Hippocampal formation (tissue), 2 donors: ENCODE data around the gene ZNF2.

ENCODE experiments used
- DNase-seq, 2 donors: peaks; one replicate each; lab custom pipeline; 2025; lab: John Stamatoyannopoulos, UW

Gene ZNF2

DNA sequence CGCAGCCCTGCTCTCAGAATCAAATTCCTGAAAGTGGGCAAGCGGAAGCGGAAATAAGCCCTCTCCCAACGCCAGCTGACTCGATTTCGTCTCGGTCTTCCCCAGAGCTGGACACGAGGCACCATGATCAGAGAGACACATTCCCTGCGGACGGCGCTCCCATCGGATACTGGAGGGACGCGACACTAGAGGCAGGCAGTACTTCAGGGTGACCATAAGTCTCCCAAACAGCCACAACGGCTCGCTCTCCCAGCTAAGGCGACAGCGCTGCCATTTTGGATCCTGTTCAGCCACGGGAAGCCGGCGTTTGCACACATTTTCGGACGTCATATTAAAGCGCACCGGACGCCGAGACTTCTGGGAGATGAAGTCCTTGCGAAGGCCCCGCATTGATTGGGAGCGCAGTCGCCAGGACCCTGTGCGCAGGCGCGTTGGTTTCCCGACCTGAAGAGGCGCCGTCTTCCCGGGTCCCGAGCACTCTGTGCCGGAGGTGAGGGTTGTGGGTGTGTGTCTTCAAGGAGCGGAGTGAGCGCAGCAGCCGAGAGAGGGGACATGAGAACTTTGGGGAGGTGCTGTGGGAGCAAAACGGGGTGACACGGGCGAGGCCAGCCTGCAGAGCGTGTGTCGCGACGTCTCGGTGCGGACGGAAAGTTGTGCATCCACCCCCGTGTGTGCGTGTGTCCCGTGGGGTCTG is at the start of gene ZNF2:
Gene ZNF2 (plus strand): TSS at position 439 of the 694 bp plus-strand sequence. CDS start 10,418 bp downstream, outside the sequence.
- peak; percentile 94 to 95 for DNase-seq

DNA sequence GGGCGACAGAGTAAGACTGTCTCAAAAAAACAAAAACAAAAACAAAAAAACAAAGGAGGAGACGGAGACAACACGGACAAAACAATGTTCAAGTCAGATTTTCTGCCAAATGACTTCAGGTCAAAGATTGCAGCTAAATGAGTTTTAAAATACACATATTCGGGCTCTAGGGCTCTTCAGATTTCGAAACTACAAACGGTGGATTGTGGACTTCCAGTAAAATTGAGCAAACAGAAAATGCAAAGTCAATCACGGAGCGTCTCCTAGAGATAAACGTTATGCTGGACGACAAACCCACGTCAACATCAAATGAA is 44.6 kb upstream of the ZNF2 start:
- DNase-seq: no peak

DNA sequence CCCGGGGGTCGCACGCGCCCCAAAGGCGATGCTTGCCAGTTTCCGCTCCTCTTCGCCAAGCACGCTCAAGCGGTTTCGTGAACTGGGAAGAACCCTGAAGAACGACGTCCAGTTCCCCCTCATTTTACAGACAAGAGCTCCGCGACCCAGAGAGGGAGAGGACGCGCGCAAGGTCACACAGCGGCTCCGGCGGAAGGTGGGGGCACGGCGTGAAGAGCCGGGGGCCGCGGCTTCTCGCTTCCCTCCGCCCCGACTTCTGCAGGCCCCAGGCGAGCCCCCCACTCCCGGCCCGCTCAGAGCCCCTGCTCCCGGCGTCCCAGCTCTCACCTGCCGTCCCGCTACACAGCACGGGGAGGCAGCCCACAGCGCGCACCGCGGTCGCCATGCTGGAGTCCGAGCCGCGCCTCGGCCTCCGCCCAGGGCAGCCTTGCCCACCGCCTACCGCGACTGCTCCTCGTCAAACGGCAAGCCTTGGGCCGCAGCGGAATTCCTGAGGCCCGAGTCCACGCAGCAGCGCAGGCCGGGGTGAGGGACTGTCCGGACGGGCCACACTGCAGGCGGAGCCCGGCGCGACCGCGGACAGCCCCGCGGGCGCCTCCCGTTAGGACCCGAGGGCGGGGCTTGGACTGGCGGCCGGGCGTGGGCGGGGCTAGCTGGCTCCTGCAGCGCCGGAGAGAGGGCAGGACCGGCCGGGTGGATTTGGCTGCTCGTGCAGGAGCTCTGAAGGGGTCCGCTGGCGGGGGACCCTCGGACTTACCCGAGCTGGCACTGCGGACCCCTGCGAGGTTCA is 44.0 kb upstream of the ZNF2 start, which contains the start of gene MRPS5:
Gene MRPS5 (minus strand): TSS at position 402 of the 790 bp plus-strand sequence. CDS start 17 bp downstream, at position 385.
- DNase-seq: peak; percentile 79 to 80

DNA sequence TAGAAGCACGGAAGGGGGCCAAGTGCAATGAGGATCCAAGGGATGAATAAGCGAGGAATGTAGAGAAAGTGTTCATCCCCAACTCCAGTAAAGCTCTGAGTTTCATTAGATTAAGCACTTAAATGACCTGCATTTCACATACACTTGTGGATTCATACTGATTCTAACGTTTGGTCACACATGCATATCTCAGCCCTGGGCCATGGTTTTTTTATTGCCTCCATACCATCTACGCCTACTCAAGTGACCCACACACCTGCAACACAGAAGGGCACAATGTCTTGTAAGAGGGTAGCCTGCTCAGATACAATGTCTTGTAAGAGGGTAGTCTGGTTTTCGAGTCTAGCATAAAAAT is 43.4 kb upstream of the ZNF2 start:
- no peak for DNase-seq

DNA sequence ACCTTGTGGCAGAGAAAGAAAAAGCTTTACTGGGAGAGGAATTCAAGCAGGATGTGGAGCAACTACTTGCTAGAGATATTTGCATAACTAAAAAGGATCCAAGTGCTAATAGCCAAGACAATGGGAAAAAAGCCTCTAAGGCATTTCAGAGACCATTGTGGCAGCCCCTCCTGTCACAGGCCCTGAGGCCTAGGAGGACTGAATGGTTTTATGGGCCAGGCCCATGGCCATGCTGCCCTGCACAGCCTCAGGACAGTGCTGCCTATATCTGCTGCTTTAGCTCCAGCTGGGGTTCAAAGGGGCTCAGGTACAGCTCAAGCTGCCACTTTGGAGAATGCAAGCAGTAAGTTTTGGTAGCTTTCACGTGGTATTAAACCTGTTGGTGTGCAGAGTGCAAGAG is 26.9 kb upstream of the ZNF2 start:
- DNase-seq: no peak

DNA sequence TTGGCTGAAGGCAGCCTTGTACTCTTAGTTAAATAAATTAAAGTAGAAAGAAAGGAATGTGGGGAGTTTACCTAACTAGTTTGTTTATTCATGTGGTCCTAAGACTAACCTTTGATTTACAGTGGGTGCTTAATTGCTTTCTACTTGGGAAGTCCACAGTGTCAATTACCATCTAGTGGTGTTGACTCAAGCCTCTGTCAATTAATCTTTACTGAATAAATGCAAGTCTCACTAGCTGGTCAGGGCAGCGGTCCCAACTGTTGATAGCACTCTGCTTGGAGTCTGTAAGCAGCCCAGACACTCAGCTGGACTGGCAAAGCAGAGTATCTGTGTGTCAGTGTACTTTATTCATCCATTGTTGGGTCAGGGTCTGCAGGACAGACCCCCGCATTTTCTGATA is 21.8 kb upstream of the ZNF2 start:
- no peak for DNase-seq

DNA sequence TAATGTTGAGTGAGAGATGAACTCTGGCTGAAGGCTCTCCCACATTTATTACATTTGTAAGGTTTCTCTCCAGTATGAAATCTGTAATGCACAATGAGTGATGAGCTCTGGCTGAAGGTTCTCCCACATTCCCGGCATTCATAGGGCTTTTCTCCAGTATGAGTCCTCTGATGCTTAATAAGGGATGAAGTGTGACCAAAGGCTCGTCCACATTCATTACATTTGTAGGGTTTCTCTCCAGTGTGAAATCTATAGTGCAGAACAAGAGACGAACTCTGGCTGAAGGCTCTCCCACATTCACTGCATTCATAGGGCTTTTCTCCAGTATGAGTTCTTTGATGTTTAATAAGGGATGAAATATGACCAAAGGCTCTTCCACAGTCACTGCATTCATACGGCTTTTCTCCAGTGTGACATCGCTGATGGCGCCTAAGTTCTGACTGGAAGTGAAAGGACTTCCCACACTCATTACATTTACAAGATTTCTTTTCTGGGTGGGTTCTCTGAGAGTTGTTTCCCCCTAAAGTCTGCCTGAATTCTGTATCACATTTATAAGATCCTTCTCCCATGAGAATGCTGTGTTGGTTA is 16.1 kb upstream of the ZNF2 start:
- DNase-seq: no peak

DNA sequence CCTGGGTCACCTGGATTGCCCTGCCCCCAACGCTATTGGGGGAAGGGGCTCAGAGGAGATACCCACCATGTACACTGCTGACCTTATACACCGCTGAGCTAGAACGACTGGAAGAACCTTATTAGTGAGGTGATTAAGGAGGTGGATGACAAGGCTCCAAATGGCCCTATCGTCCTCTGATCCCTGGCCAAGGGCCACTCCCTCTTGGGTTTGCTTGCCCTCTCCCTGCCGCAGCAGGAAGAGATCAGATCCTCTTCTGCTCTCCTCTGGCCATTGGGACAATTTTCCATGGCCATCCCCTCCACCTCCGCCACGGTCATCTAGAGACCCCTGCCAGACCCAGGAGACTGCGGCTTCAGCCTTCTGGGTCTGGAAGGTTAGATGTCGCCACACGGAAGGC is 7.2 kb upstream of the ZNF2 start:
- no peak for DNase-seq

DNA sequence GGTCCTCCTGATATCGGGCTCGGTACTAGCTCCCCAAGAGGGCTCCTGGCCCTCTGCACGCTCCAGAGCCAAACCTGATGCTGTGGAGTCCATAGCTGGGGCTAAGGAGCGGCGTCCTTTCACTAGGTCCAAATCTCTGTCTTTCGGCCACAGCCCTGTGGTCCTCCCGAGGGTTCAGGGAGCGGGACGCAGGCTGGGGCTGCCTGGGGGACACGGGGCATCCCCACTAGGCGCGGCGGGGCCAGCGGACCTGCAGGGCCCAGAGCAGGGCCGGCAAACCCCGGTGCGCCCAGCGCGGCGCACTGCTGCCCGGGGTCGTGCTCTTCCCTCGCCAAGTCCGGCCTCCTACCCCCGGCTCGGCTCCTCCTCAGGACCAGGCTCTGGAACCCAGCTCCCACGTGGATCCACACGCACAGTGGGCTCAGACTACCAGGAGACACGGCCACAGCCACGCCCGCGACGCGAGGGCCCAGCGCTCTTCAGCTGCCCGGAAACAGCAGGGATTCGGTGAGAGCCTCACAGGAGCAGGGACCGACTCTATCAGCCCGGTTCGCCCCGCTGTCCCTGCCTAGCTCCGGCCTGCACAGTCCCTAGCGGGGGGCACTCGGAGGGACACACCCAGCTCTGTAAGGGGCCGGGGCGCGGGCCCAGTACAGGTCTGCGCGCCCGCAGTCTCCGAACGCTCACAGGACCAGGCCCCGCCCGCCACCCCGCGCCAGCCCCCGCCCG is 6.6 kb upstream of the ZNF2 start:
- peak in 1 of 2 donors; percentile 56 for DNase-seq

DNA sequence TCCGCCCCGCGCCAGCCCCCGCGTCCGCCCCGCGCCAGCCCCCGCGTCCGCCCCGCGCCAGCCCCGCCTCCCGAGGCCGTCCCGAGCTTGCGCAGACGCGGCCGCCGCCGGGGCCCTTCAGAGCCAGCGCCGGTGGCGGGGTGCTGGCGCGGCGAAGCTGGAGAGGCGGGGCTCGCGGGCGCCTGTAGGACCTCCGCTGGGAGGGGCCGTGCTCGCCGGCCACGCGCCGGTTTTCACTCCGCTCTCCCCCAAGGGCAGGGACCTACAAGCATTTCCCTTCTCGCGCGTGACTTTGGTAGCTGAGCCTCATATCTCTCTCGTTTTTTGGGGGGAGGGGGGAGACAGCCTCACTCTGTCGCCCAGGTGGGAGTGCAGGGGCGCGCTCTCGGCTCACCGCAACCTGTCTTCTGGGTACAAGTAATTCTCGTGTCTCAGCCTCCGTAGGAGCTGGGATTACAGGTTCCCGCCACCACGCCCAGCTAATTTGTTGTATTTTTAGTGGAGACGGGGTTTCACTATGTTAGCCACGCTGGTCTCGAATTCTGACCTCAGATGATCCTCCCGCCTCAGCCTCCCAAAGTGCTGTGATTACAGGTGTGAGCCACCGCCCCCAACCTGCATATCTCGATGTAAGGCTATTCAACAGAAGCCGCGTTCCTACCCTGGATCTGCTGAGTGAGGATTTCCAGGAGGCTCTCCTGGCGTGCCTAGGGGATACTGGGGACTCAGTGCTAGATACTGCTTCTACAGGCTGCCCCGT is 5.7 kb upstream of the ZNF2 start, which contains the start of gene ZNF514:
Gene ZNF514 (minus strand): TSS at position 159 of the 760 bp plus-strand sequence. CDS start 6,595 bp downstream, outside the sequence.
- DNase-seq: peak; percentile 54 to 79

DNA sequence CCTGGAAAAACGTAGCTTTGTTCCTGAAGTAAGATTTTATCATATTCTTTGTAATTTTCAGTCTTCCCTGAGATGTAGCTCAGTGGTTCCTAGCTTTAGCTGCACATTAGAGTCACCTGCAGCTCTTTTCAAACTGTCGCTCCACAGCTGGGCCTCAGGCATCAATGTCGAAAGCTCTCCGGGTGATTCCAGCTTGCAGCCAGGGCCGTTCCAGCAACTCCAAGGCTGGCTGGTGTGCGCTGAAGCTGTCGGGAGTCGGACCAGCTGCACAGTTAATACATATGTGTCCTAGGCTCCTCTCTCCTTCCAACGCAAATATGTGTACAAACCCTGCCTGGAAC is 609 bp upstream of the ZNF2 start:
- DNase-seq: no peak

DNA sequence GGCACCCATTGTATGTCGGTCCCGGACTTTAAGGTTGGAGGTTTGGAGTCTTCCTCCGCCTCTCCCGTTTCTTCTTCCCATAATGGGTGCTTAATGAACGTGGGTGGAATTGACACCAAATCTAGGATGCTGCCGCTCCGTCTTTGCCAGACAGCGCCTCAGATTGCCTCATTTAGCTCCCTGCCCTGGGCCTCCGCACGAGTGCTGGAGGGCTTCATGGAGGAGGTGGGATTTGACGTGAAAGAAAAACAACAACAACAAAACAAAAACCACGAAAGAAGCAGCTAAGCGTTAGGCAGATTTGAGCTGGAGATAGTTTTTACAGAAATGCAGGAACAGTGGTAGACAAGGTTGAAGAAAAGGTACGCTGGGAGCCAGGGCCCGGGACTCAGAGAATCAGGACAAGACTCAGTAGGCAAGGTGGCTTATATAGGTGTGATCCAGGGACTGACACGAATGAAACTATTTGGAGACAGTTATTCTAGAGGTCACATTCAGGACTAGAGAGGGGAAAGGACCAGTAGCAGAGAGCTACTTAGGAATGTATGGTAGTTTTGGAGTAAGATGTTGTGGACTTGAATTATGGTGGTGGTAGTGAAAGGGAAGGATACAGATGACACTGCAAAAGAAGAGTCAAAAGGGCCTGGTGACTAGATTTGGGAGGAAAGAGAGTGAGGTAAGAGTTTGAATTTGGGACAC is 605 bp downstream of the ZNF2 start:
- DNase-seq: no peak

DNA sequence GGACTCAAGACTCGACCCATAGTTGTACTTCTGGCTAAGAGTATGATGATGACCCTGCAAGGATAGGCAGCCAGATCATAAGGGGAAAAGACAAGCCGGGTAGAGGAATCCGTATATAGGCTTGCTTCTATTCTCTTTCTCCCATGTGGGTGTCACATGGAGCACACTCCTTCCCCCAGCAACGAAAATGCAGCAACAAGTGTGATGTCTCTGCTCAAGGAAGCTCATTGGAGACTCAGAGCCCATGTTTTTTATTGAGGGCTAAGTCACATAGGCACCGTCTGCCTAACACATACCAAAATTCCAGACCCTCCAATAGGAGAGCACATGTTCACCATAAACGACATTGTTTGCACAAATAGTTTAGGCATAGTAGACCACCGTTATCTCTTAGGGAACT is 6.3 kb downstream of the ZNF2 start:
- no peak for DNase-seq

DNA sequence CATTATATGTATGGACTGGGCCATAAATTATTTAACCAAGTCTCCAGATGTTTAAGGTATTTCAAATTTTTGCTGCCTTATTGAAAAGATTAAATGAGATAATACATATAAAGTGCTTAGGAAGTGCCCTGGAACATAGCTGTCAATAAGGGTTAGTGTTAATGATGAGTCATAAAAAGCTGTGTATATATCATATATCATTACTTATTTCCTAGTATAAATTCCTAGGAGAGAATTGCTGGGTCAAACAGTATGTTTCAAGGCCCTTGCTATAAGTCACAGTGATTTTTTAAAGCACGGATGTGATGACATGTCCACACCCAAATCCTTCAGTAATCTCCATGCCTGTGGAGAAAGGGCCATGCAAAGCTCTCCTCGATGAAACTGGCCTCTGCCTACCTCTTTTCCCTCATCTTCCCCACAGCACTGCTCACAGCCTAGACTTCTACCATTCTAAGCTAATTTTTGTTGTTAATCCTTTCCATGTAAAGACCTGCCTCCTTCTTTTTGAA is 8.5 kb downstream of the ZNF2 start:
- no peak for DNase-seq

DNA sequence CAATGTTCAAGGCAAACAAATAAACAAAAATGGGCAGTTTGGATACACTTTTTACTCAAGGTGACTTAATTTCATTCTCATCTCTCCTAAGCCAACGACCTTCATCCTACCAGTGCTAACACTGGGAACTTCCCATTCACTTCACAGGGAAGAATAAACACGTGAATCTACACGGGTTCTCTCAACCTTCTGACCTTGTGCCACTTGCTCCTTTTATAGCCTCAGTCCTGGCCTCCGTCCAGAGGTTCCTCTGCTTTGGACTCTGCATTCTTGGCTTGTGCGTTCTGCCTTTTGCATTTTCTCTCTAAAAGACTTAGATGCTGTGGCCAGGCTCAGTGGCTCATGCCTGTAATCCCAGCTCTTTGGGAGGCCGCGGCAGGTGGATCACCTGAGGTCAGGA is 13.8 kb downstream of the ZNF2 start:
- DNase-seq: no peak

DNA sequence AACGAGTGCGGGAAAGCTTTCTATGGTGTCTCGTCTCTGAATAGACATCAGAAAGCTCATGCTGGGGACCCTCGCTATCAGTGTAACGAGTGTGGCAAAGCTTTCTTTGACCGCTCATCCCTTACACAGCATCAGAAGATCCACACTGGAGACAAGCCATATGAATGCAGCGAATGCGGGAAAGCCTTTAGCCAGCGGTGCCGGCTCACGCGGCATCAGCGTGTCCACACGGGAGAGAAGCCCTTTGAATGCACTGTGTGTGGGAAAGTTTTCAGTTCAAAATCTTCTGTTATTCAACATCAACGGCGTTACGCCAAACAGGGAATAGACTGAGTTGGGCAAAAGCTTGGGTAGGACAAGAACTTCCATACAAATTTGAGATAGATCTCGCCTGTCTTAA is 16.2 kb downstream of the ZNF2 start:
- no peak for DNase-seq

DNA sequence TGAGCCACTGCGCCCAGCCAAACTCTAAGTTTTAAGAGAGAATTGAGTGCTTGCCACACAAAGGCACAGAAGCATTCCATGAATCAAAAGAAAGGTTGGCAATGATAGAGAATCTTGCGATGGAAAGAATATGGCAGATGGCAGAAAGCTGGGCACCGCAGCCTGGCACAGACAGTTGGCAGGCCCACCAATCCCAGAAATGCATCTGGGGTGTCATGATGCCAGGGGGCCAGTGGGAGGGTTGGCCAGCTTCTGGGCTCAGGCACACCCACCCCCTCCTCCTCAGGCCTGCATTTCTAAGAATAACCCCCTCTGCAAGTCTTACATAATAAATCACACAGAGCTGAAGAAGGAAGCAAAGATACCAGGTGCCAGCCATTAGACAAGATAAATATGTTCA is 19.6 kb downstream of the ZNF2 start:
- DNase-seq: no peak

DNA sequence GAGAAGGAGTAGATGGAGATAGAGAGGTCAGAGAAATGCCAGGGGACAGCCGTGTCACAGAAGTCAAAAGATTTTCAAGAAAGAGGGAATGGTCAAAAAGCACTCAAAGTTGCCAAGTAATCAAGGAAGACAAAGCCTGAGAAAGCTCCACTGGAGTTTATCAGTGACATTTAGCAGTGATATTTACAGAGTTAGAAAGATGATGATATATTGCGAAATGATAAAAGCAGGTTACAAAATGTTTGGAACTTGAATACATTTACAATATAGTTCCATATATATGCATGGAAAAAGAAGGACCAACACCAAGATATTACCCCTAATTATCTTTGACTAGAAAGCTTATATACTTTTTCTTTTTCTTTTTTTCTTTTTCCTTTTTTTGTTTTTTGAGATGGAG is 20.4 kb downstream of the ZNF2 start:
- DNase-seq: no peak

DNA sequence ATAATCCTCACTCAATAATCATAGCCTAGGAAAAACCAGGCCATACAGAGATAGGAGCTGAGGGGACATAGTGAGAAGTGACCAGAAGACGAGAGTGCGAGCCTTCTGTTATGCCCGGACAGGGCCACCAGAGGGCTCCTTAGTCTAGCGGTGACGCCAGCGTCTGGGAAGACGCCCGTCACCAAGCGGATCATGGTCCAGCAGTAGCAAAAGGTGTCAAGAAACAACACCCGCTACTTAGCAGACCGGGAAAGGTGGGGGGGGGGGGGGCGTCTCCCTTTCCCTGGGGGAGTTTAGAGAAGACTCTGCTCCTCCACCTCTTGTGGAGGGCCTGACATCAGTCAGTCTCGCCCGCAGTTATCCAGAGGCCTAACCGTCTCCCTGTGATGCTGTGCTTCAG is 27.3 kb downstream of the ZNF2 start:
- DNase-seq: peak; percentile 2 to 44

DNA sequence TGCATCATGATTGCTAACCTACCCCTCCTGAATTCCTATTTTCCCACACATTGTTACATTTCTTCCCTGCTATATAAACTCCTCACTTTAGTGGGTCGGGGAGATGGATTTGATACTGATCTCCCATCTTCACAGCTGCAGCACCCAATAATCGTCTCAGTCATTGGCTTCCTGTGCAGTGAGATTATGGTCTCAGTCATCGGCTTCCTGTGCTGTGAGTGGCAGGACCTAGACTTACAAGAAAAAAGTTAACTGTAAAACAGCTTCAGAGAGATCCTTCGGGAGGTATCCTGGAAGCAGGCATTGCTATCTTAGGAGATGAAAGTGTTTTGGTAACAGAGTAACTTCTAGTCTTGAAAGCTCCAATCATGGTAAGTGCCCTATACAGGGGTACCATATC is 38.3 kb downstream of the ZNF2 start:
- DNase-seq: no peak

DNA sequence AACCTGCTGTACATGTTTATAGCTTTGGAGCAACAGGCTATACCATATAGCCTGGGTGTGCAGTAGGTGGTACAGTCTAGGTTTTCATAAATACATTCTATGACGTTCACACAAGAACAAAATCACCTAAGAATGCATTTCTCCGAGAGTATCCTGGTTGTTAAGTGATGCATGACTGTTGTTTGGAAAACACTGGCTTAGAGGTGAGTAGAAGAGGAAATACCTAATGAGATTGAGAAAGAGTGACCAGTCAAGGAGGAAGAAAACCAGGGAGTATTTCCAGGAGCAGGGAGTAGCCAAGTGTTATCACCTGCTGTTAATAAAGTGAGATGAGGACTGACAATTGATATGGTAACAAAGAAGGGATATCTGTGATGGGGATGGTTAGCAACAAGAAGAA is 38.8 kb downstream of the ZNF2 start:
- DNase-seq: no peak
